DOHH2 (cell line): ENCODE results near the gene ATP5PB.

Experiments
- H3F3A ChIP-seq: fragments of 200-600 bp; sonication (generic), shearing (Covaris generic); 2 replicates; pipeline ENCODE4 v1.6.0; 2016; ENCODE audit warnings: antibody characterized with exemption, mild to moderate bottlenecking; ENCODE audit not compliant: control insufficient read depth, insufficient read depth
- H3K27ac ChIP-seq: fragments of 200-600 bp; sonication (generic); 2 replicates; pipeline ENCODE4 v1.5.1; 2014; ENCODE audit warnings: low read depth, mild to moderate bottlenecking, low read length, moderate library complexity
- H3K27me3 ChIP-seq: fragments of 200-600 bp; sonication (generic); 2 replicates; pipeline ENCODE4 v1.6.1; 2014; ENCODE audit warnings: mild to moderate bottlenecking, low read length, mixed read lengths; ENCODE audit not compliant: control insufficient read depth
- H3K36me3 ChIP-seq: fragments of 200-600 bp; sonication (generic); 2 replicates; pipeline ENCODE4 v1.6.1; 2014; ENCODE audit warnings: mild to moderate bottlenecking, low read length, moderate library complexity, mixed read lengths; ENCODE audit not compliant: control insufficient read depth
- H3K4me1 ChIP-seq: fragments of 200-600 bp; sonication (generic); 2 replicates; pipeline ENCODE4 v1.6.1; 2014; ENCODE audit warnings: mild to moderate bottlenecking, low read length, mixed read lengths; ENCODE audit not compliant: control insufficient read depth
- H3K4me2 ChIP-seq: fragments of 200-600 bp; sonication (generic); 2 replicates; pipeline ENCODE4 v1.6.0; 2014; ENCODE audit warnings: mild to moderate bottlenecking, low read length, moderate library complexity
- H3K4me3 ChIP-seq: fragments of 200-600 bp; sonication (generic); 2 replicates; pipeline ENCODE4 v1.5.1; 2014; ENCODE audit warnings: mild to moderate bottlenecking, low read length, mixed read lengths
- H3K79me2 ChIP-seq: fragments of 200-600 bp; sonication (generic); 2 replicates; pipeline ENCODE4 v1.6.1; 2014; ENCODE audit warnings: mild to moderate bottlenecking, low read length, mixed read lengths; ENCODE audit not compliant: control insufficient read depth
- H3K9me2 ChIP-seq: fragments of 200-600 bp; sonication (generic); replicated peaks from 2 replicates; pipeline ENCODE4 v1.6.1; 2014; ENCODE audit warnings: mild to moderate bottlenecking, low read length, mixed read lengths; ENCODE audit not compliant: control insufficient read depth
- H3K9me3 ChIP-seq: fragments of 200-600 bp; sonication (generic); 2 replicates; pipeline ENCODE4 v1.6.1; 2014; ENCODE audit warnings: antibody characterized with exemption, low read length, mixed read lengths; ENCODE audit not compliant: control insufficient read depth, insufficient read depth
- H4K20me1 ChIP-seq: fragments of 200-600 bp; sonication (generic); 2 replicates; pipeline ENCODE4 v1.6.0; 2014; ENCODE audit warnings: low read depth, mild to moderate bottlenecking, antibody characterized with exemption, low read length, moderate library complexity; ENCODE audit not compliant: control insufficient read depth, insufficient read depth
- CTCF ChIP-seq: fragments of 200-600 bp; sonication (generic); IDR thresholded peaks from one replicate; pipeline ENCODE4 v1.5.1; 2014; ENCODE audit warnings: antibody characterized with exemption, mild to moderate bottlenecking, low read depth, low read length; ENCODE audit not compliant: poor library complexity, severe bottlenecking
- EZH2phosphoT487 ChIP-seq: fragments of 200-600 bp; sonication (generic); IDR thresholded peaks from 2 replicates; pipeline ENCODE4 v1.6.1; 2017; ENCODE audit warnings: borderline replicate concordance, mild to moderate bottlenecking, antibody characterized with exemption, low read length, moderate library complexity, mixed read lengths

Gene ATP5PB

GRCh38 chr1:111462370-111463028 lies 13.2 kb downstream of the ATP5PB start:
- TF ChIP-seq CTCF, result no peak
- no peak for TF ChIP-seq EZH2phosphoT487
- Histone ChIP-seq H3K4me3 (no peak overlapping the region), H3F3A (0 out of 2 replicates have a peak, but pooled peaks cover 3% of the 10 kb centered on the region), H4K20me1 (peaks cover 3% of the 10 kb centered on the region; the same call in 1 of the 2 replicates), H3K9me3 (no peaks in the 10 kb centered on the region), H3K27me3 (no peaks in the 10 kb centered on the region), H3K27ac (no peak overlapping the region), H3K4me1 (no peaks in the 10 kb centered on the region), H3K4me2 (no peak overlapping the region), H3K9me2 (no peaks in the 10 kb centered on the region), H3K36me3 (peaks cover 50% of the 10 kb centered on the region), H3K79me2 (0 out of 2 replicates have a peak, but pooled peaks cover 1% of the 10 kb centered on the region)

GRCh38 chr1:111463029-111463683 lies 13.9 kb downstream of the ATP5PB start:
- H4K20me1 ChIP-seq, result no peaks in the 10 kb centered on the region
- H3K79me2 ChIP-seq, result no peaks in the 10 kb centered on the region
- TF ChIP-seq CTCF (no peak), EZH2phosphoT487 (no peak)
- no peaks in the 10 kb centered on the region for H3K27me3 ChIP-seq
- no peaks in the 10 kb centered on the region for H3K9me3 ChIP-seq
- H3K36me3 ChIP-seq, result peaks cover 43% of the 10 kb centered on the region
- no peaks in the 10 kb centered on the region for H3K9me2 ChIP-seq
- no peak overlapping the region for H3K4me3 ChIP-seq
- 0 out of 2 replicates have a peak, but pooled peaks cover 3% of the 10 kb centered on the region for H3F3A ChIP-seq
- no peaks in the 10 kb centered on the region for H3K4me1 ChIP-seq
- no peak overlapping the region for H3K4me2 ChIP-seq
- H3K27ac ChIP-seq, result no peak overlapping the region

GRCh38 chr1:111465754-111466153 lies 16.5 kb downstream of the ATP5PB start:
- no peak overlapping the region for H3K27ac ChIP-seq
- no peak overlapping the region for H3K4me3 ChIP-seq
- H3F3A ChIP-seq, result peaks cover 4% of the 10 kb centered on the region; the same call in 1 of the 2 replicates

More at GRCh38 chr1:111465754-111466153, 16.5 kb downstream of the ATP5PB start:
- Histone ChIP-seq H3K4me1 (peaks cover 15% of the 10 kb centered on the region), H3K79me2 (no peaks in the 10 kb centered on the region), H3K27me3 (no peaks in the 10 kb centered on the region), H3K9me2 (no peaks in the 10 kb centered on the region), H3K4me2 (no peak overlapping the region), H3K36me3 (peaks cover 37% of the 10 kb centered on the region), H3K9me3 (no peaks in the 10 kb centered on the region), H4K20me1 (no peaks in the 10 kb centered on the region)
- no peak for TF ChIP-seq EZH2phosphoT487
- TF ChIP-seq CTCF, result no peak
